GM21360 (cell line): ENCODE measurements around the gene PCDHGB2.
"Not testable (repeated sequence)": the region's sequence is repeated elsewhere in the genome, so short reads cannot be mapped to it uniquely, and the experiment has no call there.

Experiments
- ATAC-seq: cut with Tn5 transposase; IDR thresholded peaks from one replicate; pipeline ENCODE4 v1.9.1; 2021; ENCODE audit warnings: mild to moderate bottlenecking, moderate library complexity; ENCODE audit not compliant: unreplicated experiment

The PCDHGB2 gene

DNA sequence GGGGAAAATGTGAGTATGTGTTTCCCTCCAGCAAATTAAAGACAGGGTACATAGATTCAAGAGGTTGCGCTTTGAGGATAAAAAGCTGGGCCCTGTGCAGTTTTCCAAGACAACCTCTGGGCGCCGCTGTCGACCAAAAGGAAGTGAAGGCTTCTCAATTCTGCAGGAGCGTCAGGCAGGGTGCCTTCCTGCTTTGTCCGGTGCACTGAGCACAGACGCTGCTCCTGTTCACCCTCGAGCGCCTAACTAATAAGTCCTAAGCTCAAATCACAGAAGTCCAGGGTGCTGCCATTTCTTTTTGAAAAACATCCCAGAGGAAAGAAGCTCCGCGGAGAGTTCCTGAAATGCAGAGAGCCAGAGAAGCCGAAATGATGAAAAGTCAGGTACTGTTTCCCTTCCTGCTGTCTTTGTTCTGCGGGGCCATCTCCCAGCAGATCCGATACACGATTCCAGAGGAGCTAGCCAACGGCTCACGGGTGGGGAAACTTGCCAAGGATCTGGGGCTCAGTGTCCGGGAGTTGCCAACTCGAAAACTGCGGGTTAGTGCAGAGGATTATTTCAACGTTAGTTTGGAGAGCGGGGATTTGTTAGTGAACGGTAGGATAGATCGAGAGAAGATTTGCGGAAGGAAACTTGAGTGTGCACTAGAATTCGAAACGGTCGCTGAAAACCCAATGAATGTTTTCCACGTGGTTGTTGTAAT lies 9.7 kb upstream of the PCDHGB2 start, which contains the start of gene PCDHGB1:
PCDHGB1 (plus strand) TSS at position 183 of the 703 bp plus-strand sequence; CDS start at position 345, 162 bp downstream.
- no peak for ATAC-seq

DNA sequence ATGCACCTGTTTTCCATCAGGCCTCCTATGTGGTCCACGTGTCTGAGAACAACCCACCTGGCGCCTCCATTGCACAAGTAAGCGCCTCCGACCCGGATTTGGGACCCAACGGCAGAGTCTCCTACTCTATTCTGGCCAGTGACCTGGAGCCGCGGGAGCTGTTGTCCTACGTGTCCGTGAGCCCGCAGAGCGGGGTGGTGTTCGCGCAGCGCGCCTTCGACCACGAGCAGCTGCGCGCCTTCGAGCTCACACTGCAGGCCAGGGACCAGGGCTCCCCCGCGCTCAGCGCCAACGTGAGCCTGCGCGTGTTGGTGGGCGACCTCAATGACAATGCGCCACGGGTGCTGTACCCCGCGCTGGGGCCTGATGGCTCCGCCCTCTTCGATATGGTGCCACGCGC lies 8.2 kb upstream of the PCDHGB2 start:
- no peak for ATAC-seq

DNA sequence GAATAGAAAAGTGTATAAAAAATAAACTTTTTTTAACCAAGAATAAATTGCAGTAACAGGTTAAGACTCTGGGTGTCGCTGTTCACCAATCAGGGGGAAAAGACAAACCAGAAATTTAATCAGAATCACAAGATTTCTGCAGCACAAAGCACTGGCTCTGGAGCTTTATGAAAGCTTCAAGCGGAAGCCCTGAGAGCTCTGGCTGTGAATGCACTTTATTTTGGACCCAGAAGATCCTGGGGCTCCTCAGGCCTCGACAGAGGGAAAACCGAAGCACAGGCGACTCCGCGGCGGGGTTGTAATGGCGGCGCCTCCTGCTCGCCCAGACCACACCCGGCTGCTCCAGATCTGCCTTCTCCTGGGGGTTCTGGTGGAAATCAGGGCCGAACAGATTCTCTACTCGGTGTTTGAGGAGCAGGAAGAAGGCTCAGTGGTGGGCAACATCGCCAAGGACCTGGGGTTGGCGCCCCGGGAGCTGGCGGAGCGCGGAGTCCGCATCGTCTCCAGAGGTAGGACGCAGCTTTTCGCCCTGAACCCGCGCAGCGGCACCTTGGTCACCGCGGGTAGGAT lies 4.8 kb upstream of the PCDHGB2 start, which contains the start of gene PCDHGA4:
PCDHGA4 (plus strand) TSS at position 122 of the 570 bp plus-strand sequence; CDS start at position 209, 87 bp downstream.
- no peak for ATAC-seq

DNA sequence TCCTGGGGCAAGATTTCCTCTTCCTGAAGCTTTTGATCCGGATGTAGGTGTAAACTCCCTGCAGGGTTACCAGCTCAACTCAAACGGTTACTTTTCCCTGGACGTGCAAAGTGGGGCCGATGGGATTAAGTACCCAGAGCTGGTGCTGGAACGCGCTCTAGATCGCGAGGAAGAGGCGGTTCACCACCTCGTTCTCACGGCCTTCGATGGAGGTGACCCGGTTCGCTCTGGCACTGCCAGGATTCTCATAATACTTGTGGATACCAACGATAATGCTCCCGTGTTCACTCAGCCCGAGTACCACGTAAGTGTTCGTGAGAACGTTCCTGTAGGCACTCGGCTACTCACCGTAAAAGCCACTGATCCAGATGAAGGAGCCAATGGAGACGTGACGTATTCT lies 4.2 kb upstream of the PCDHGB2 start:
- no peak for ATAC-seq

DNA sequence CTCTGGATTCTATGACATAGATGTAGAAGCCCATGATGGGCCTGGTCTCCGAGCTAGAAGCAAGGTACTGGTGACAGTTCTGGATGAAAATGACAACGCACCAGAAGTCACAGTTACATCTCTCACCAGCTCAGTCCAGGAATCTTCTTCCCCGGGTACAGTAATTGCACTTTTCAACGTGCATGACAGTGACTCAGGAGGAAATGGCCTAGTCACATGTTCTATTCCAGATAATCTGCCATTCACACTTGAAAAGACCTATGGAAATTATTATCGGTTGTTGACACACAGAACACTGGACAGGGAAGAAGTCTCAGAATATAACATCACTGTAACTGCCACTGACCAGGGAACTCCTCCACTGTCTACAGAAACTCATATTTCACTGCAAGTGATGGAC lies 3.7 kb upstream of the PCDHGB2 start:
- no peak for ATAC-seq

DNA sequence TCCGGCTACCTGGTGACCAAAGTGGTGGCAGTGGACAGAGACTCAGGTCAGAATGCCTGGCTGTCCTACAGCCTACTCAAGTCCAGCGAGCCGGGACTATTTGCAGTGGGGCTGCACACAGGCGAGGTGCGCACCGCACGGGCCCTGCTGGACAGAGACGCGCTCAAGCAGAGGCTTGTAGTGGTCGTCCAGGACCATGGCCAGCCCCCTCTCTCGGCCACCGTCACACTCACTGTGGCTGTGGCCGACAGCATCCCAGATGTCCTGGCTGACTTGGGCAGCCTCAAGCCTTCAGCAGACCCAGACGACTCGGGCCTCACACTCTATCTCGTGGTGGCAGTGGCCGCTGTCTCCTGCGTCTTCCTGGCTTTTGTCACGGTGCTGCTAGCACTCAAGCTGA lies 2.8 kb upstream of the PCDHGB2 start:
- ATAC-seq = no peak

DNA sequence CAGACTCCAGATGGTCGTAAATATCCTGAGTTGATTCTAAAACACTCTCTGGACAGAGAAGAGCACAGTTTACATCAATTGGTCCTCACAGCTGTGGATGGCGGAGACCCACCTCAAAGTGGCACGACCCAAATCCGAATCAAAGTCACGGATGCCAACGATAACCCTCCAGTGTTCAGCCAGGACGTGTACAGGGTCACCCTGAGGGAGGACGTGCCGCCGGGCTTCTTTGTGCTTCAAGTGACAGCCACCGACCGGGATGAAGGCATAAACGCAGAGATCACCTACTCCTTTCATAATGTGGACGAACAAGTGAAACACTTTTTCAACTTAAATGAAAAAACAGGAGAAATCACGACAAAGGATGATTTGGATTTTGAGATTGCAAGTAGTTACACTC lies 891 bp downstream of the PCDHGB2 start:
- ATAC-seq = no peak

DNA sequence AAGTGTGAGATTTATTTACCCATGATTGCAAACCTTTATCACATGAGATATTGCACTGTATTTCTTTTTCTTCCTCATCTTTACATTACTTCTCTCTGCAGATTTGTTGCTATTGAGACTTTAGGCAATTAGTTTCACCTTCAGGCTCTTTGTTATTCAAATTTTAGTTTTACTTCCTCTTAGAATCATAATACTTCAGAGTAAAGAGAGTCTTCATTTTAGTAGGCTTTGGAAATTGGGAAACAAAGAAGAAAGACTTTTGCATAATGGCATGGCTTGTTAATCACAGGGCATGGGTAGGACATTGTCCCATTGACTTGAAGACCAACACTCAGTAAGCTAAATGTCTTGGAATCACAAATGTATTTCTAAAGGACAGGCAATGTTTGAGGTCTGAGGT lies 2.9 kb downstream of the PCDHGB2 start:
- no peak for ATAC-seq

DNA sequence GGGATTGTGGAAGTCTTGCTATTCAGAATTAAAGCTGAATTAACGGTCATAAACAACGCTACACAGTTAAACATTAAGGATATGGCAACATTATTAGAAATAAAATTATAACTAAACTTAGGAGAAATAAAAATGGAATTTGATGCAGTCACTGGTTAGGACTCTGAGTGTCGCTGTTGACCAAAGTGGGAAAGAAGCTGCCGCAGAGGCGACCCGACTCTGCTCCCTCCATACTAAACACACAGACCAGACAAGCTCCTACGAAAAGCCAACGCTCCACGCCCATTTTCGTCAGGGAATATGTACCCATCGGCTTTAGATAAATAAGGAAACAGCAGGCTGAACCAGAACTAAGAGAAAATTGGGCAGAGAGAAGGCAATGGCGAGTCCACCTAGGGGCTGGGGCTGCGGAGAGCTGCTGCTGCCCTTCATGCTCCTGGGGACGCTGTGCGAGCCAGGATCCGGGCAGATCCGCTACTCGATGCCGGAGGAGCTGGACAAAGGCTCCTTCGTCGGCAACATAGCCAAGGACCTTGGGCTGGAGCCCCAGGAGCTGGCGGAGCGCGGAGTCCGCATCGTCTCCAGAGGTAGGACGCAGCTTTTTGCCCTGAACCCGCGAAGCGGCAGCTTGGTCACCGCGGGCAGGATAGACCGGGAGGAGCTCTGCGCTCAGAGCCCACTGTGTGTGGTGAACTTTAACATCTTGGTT lies 4.3 kb downstream of the PCDHGB2 start, which contains the start of gene PCDHGA5:
PCDHGA5 (plus strand) TSS at position 211 of the 709 bp plus-strand sequence; CDS start at position 380, 169 bp downstream.
- no peak for ATAC-seq

DNA sequence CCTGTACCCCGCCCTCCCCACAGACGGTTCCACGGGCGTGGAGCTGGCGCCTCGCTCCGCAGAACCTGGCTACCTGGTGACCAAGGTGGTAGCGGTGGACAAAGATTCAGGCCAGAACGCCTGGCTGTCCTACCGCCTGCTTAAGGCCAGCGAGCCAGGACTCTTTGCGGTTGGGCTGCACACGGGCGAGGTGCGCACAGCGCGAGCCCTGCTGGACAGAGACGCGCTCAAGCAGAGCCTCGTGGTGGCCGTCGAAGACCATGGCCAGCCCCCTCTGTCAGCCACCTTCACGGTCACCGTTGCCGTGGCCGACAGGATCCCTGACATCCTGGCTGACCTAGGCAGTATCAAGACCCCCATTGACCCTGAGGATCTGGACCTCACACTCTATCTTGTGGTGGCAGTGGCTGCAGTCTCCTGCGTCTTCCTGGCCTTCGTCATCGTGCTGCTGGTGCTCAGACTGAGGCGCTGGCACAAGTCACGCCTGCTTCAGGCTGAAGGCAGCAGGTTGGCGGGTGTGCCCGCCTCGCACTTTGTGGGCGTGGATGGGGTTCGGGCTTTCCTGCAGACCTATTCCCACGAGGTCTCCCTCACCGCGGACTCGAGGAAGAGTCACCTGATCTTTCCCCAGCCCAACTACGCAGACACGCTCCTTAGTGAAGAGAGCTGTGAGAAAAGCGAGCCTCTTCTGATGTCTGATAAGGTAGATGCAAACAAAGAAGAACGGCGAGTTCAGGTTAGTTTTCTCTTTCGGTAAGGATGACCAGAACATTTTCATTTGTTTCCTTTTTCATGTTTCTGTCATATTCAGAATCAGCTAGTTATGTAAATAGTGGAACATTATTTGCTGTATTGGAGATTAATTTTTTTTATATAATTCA lies 6.5 kb downstream of the PCDHGB2 start:
- ATAC-seq = no peak

DNA sequence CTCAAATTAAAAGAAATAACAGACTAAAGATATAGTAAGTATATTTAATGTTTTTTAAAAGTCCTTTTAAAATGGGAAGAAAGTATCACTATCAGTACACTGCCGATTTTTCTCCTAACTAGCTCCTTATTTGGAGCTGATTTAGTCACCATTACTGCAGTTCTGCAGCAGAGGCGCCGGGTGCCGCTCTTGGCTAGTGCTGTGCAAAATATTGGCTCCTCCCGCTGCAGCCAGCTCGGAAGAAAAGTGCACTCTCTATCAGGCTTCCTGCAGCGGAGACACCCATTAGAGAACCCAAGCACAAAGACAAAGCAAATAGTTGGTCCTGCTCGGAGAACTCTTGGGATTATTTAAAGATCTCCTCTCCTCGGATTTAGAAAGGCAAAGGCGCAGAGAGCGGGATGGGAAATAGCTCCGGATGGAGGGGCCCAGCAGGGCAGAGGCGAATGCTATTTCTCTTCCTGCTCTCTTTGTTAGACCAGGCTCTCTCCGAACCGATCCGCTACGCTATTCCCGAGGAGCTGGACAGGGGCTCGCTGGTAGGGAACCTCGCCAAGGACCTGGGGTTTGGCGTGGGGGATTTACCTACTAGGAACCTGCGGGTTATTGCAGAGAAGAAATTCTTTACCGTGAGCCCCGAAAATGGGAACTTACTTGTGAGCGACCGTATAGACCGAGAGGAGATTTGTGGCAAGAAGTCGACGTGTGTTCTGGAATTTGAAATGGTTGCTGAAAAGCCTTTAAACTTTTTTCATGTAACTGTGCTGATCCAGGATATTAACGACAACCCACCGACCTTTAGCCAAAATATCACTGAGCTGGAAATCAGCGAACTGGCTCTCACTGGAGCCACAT lies 10.4 kb downstream of the PCDHGB2 start, which contains the start of gene PCDHGB3:
PCDHGB3 (plus strand) TSS at position 249 of the 855 bp plus-strand sequence; CDS start at position 402, 153 bp downstream.
- ATAC-seq = peak; percentile 99

DNA sequence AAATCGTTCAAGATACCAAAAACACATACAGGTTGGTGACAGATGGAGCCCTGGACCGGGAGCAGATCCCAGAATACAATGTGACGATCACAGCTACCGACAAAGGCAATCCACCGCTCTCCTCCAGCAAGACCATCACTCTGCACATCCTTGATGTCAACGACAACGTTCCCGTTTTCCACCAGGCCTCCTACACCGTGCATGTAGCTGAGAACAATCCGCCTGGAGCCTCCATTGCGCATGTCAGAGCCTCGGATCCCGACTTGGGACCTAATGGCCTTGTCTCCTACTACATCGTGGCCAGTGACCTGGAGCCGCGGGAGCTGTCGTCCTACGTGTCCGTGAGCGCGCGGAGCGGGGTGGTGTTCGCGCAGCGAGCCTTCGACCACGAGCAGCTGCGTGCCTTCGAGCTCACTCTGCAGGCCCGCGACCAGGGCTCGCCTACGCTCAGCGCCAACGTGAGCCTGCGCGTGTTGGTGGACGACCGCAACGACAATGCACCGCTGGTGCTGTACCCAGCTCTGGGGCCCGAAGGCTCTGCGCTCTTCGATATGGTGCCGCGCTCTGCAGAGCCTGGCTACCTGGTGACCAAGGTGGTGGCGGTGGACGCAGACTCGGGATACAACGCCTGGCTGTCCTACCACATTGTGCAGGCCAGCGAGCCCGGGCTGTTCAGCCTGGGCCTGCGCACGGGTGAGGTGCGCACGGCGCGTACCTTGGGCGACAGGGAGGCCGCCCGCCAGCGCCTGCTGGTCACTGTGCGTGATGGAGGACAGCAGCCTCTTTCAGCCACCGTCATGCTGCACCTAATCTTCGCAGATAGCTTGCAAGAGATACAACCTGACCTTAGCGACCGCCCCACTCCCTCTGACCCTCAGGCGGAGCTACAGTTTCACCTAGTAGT lies 12.0 kb downstream of the PCDHGB2 start:
- no peak for ATAC-seq

DNA sequence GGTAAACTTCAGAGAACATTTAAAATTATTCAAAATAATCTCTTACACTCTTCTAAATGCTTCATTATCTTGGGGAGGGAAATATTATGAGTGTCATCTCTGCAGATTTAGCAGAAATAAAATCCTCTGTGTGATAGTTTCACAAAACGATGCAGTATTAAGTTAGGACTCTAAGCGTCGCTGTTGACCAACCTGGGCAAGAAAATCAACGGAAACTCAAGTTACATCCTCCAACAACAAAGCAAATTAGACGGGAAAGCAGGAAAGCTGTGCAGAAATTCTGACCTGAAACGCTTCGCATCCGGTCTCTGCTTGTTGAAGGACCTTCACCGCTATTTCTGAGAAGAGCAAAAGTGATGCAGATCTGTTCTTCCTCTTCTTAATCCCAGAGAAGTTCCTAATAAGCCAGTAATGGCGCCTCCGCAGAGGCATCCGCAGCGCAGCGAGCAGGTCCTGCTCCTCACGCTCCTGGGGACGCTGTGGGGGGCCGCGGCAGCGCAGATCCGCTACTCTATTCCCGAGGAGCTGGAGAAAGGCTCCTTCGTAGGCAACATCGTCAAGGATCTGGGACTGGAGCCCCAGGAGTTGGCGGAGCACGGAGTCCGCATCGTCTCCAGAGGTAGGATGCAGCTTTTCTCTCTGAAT lies 14.0 kb downstream of the PCDHGB2 start, which contains the start of gene PCDHGA6:
PCDHGA6 (plus strand) TSS at position 219 of the 645 bp plus-strand sequence; CDS start at position 412, 193 bp downstream.
- ATAC-seq = no peak

DNA sequence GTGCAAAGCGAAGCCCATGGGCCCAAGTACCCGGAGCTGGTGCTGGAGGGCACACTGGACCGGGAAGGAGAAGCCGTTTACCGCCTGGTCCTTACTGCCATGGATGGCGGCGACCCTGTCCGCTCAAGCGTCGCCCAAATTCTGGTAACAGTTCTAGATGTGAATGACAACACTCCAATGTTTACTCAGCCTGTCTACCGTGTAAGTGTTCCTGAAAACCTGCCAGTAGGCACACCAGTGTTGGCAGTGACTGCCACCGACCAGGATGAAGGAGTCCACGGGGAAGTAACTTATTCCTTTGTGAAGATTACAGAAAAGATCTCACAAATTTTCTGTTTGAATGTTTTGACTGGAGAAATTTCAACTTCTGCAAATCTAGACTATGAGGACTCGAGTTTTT lies 14.8 kb downstream of the PCDHGB2 start:
- no peak for ATAC-seq

DNA sequence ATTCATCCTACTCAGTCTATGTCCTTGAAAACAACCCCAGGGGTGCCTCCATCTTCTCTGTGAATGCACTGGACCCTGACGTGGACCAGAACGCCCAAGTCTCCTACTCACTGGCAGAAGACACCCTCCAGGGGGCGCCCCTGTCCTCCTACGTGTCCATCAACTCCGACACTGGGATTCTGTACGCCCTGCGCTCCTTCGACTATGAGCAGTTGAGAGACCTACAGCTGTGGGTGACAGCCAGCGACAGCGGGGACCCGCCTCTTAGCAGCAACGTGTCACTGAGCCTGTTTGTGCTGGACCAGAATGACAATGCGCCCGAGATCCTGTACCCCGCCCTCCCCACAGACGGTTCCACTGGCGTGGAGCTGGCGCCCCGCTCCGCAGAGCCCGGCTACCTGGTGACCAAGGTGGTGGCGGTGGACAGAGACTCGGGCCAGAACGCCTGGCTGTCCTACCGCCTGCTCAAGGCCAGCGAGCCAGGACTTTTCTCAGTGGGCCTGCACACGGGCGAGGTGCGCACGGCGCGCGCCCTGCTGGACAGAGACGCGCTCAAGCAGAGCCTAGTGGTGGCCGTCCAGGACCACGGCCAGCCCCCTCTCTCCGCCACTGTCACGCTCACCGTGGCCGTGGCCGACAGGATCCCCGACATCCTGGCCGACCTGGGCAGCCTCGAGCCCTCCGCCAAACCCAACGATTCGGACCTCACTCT lies 15.8 kb downstream of the PCDHGB2 start:
- ATAC-seq = not testable (repeated sequence)

DNA sequence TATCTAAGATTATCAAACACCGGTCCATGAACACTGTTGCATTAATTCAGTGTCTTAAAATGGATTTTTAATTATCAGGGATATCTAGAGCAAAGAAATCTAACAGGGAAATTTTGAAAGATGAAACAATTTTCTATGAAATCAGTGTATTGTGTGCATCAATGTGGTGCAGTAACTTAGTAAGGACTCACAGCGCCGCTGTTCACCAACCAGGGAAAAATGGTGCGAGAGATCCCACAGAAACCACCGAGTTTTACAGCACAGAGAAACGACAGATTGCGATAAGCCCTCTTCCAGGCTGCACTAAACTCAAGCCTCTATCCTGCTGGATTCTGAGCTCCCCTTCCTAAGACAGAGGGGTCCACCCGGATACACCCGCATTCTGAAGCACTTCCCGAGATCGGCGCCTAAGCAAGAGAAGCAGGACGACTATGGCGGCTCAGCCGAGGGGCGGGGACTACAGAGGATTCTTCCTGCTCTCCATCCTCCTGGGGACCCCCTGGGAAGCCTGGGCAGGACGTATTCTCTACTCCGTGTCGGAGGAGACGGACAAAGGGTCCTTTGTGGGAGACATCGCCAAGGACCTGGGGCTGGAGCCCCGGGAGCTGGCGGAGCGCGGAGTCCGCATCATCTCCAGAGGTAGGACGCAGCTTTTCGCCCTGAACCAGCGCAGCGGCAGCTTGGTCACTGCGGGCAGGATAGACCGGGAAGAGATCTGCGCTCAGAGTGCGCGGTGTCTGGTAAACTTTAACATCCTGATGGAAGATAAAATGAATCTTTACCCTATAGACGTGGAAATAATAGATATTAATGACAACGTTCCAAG lies 22.9 kb downstream of the PCDHGB2 start, which contains the start of gene PCDHGA7:
PCDHGA7 (plus strand) TSS at position 274 of the 826 bp plus-strand sequence; CDS start at position 432, 158 bp downstream.
- peak; percentile 73 for ATAC-seq
